Measurements from ENCODE around the gene PPARG.

DNA sequence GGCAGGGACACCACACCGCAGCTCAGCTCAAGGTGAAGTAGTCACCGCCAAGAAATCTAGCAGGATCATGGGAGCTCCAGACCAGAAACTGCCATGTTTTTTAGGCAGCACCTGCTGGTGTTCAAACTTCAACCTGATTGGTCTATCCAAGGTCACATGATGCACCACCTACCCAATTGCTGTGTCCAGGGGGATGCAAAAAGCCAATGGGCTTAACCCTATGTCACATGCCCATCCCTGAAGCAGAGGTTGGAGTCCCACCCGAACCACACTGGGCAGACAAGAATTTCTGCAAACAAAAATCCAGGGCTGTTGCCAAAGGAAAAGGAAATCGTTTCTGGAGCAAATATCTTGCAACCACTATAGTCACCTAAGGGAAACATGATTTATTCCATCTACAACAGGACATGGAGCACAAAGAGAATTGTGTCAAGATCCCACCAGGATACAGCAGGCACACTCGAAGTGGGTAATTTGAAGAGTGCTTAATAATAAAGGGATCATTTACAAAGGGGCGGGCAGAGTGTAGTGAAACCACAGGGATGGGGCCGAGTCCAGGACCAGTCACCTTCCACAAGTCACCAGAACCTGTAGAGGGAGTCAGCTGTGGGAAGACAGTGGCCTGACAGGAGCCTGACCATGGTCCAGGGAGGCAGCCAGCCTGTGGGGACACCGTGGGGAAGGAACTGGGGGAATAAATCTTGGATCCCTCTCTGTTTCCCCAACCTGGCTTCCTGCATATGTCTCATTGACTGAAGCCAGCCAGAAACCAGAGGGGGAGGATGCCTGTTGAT lies 161.2 kb downstream of the PPARG start:
- TF ChIP-seq, protein P1, sequence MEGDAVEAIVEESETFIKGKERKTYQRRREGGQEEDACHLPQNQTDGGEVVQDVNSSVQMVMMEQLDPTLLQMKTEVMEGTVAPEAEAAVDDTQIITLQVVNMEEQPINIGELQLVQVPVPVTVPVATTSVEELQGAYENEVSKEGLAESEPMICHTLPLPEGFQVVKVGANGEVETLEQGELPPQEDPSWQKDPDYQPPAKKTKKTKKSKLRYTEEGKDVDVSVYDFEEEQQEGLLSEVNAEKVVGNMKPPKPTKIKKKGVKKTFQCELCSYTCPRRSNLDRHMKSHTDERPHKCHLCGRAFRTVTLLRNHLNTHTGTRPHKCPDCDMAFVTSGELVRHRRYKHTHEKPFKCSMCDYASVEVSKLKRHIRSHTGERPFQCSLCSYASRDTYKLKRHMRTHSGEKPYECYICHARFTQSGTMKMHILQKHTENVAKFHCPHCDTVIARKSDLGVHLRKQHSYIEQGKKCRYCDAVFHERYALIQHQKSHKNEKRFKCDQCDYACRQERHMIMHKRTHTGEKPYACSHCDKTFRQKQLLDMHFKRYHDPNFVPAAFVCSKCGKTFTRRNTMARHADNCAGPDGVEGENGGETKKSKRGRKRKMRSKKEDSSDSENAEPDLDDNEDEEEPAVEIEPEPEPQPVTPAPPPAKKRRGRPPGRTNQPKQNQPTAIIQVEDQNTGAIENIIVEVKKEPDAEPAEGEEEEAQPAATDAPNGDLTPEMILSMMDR (IDR thresholded peaks at IDR 0.05) = no peak
- no peak for TF ChIP-seq POLR2AphosphoS5 (IDR thresholded peaks at IDR 0.05; ENCODE audit: insufficient read depth in 1 of 2, low read depth in 1 of 2)

All from vagina (tissue), 2 donors.